ENCODE data around the gene CEP112.

CEP112 gene

DNA sequence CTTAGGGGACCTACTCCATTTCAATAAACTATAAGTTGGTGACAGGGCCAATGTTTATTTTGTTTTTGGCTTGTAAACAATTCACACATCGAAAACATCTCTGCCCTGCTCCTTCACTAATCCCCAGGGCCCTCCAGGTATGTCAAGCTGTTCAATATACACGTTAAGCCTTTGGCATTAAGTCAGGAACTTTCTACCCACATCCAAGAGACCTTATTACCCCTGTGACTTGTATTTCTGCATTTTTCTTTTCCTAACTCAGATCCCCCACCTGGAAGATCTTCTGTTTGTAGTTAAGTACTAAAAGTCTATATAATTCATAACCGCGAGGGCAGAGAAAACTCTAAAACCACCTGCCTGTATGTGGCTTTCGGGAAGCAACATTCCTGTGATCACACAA is 523.7 kb downstream of the CEP112 start:
- TF ChIP-seq, protein P1, sequence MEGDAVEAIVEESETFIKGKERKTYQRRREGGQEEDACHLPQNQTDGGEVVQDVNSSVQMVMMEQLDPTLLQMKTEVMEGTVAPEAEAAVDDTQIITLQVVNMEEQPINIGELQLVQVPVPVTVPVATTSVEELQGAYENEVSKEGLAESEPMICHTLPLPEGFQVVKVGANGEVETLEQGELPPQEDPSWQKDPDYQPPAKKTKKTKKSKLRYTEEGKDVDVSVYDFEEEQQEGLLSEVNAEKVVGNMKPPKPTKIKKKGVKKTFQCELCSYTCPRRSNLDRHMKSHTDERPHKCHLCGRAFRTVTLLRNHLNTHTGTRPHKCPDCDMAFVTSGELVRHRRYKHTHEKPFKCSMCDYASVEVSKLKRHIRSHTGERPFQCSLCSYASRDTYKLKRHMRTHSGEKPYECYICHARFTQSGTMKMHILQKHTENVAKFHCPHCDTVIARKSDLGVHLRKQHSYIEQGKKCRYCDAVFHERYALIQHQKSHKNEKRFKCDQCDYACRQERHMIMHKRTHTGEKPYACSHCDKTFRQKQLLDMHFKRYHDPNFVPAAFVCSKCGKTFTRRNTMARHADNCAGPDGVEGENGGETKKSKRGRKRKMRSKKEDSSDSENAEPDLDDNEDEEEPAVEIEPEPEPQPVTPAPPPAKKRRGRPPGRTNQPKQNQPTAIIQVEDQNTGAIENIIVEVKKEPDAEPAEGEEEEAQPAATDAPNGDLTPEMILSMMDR (IDR thresholded peaks at IDR 0.05; ENCODE audit: low read depth, low read length): no peak
- H3K36me3 ChIP-seq: no peaks in the 10 kb centered on the region
- H3K27me3 ChIP-seq (ENCODE audit: insufficient read depth, low read depth, severe bottlenecking): no peaks in the 10 kb centered on the region
- H3K27ac ChIP-seq: no peak overlapping the region
- H3K4me3 ChIP-seq (ENCODE audit: low read depth, low read length): no peak overlapping the region
- no peak for DNase-seq
- no peaks in the 10 kb centered on the region for H3K9me3 ChIP-seq (ENCODE audit: severe bottlenecking)

DNA sequence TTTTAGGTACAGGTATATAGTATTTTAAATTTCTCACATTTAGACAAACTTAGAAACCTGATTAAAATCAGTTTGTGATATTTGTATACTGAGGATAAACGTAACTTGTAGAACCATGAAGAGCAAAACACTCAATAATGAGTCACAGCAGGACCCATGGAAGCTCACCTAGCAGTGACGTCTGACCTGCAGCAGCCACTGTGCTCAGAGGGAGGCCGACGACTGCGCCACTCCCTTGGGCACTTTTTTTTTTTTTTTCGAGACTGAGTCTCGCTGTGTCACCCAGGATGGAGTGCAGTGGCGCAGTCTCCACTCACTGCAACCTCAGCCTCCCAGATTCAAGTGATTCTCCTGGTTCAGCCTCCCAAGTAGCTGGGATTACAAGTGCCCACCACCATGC is 524.3 kb downstream of the CEP112 start:
- H3K9me3 ChIP-seq (ENCODE audit: severe bottlenecking): no peaks in the 10 kb centered on the region
- H3K4me3 ChIP-seq (ENCODE audit: low read depth, low read length): no peak overlapping the region
- TF ChIP-seq, protein P1 (IDR thresholded peaks at IDR 0.05; ENCODE audit: low read depth, low read length): no peak
- H3K27ac ChIP-seq: no peak overlapping the region
- H3K27me3 ChIP-seq (ENCODE audit: insufficient read depth, low read depth, severe bottlenecking): no peaks in the 10 kb centered on the region
- no peaks in the 10 kb centered on the region for H3K36me3 ChIP-seq
- no peak for DNase-seq

DNA sequence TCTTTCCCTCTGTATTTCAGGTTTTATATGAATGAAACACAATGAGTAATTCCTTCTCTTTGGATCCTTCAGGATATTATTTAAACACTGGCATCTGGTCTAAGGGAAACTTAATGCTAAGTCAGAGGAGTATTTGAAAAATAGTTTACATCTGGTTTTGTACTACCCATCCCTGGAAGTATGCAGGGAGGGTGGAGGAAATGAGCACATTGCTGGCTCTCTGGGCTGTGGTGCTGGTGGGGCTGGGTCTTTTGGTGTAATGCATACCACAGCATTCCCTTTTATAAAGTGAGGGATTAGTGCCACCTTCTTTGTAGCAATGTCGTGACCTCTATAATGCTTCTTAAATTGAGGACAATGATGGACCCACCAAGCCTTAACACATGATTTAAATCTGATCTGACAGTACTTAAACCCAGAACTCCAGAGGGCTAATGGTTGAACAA is 525.0 kb downstream of the CEP112 start:
- H3K9me3 ChIP-seq (ENCODE audit: severe bottlenecking): no peaks in the 10 kb centered on the region
- TF ChIP-seq, protein P1 (IDR thresholded peaks at IDR 0.05; ENCODE audit: low read depth, low read length): no peak
- H3K4me3 ChIP-seq (ENCODE audit: low read depth, low read length): no peak overlapping the region
- DNase-seq: no peak
- no peaks in the 10 kb centered on the region for H3K27me3 ChIP-seq (ENCODE audit: insufficient read depth, low read depth, severe bottlenecking)
- no peaks in the 10 kb centered on the region for H3K36me3 ChIP-seq
- no peak overlapping the region for H3K27ac ChIP-seq

DNA sequence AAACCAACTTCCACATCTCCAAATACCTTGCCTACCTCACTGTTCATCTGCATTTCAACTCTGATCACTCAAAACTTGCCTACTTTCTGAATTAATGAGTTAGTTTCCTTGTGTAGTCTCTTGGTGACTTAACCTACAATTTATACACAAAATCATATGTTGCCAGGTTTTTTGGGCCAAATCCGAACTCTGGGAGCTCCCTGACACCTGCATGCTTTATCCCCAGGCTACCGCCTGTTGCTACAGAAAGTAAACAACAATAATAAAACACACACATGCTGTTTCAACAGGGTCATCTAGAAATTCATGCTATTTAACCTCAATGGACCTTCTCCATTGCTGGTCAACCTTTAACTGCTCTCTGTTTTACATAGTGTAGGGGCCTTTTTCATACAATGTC is 526.0 kb downstream of the CEP112 start:
- Histone ChIP-seq H3K4me3 (ENCODE audit: low read depth, low read length) (no peak overlapping the region), H3K36me3 (no peaks in the 10 kb centered on the region), H3K9me3 (ENCODE audit: severe bottlenecking) (no peaks in the 10 kb centered on the region), H3K27me3 (ENCODE audit: insufficient read depth, low read depth, severe bottlenecking) (no peaks in the 10 kb centered on the region), H3K27ac (no peak overlapping the region)
- TF ChIP-seq, protein P1 (IDR thresholded peaks at IDR 0.05; ENCODE audit: low read depth, low read length): no peak
- no peak for DNase-seq

GRCh38 chr17:65664696-65665095 is 527.2 kb downstream of the CEP112 start:
- no peak for DNase-seq
- no peaks in the 10 kb centered on the region for H3K9me3 ChIP-seq (ENCODE audit: severe bottlenecking)
- no peaks in the 10 kb centered on the region for H3K36me3 ChIP-seq
- no peak overlapping the region for H3K4me3 ChIP-seq (ENCODE audit: low read depth, low read length)
- H3K27ac ChIP-seq: no peak overlapping the region
- TF ChIP-seq, protein P1 (IDR thresholded peaks at IDR 0.05; ENCODE audit: low read depth, low read length): no peak
- no peaks in the 10 kb centered on the region for H3K27me3 ChIP-seq (ENCODE audit: insufficient read depth, low read depth, severe bottlenecking)

DNA sequence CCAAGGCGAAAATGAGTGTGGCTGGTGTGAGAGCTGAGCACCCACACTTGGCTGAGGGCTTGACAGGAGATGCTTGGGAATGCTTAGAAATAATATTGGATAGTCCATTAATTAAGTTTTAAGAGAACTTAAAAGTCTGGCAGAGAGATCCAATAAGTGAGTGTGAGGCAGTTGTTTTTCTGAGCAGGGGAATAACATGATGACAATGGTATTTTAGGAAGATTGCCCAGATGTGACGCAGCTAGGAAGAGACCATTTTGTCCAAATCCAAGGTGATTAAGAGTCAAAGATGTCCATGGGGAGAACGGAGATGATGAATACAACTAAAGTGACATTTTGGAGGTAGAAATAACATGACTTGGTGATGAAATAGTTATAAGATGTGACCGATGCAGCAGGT is 527.7 kb downstream of the CEP112 start:
- no peak for DNase-seq
- H3K27ac ChIP-seq: no peak overlapping the region
- H3K36me3 ChIP-seq: no peaks in the 10 kb centered on the region
- no peaks in the 10 kb centered on the region for H3K9me3 ChIP-seq (ENCODE audit: severe bottlenecking)
- no peak overlapping the region for H3K4me3 ChIP-seq (ENCODE audit: low read depth, low read length)
- no peaks in the 10 kb centered on the region for H3K27me3 ChIP-seq (ENCODE audit: insufficient read depth, low read depth, severe bottlenecking)
- TF ChIP-seq, protein P1 (IDR thresholded peaks at IDR 0.05; ENCODE audit: low read depth, low read length): no peak
